A673 (cell line): ENCODE results near the gene MAP3K6. TPM values are rescaled to one million over a fixed set of nuclear protein-coding genes. Genes with fewer than 3 reads are reported as not detected.

ENCODE experiments used
- BruUV-seq: library from RNA; stranded (reverse); fragments of 400-500 nt; replicated peaks from 2 replicates; lab custom pipeline; 2021; lab: Mats Ljungman, UMichigan
- CTCF ChIA-PET: fragments of 300-600 bp; sonication (Branson Sonifier 250); formaldehyde crosslinking; loops from one replicate; lab custom pipeline; 2022; ENCODE audit warnings: antibody characterized with exemption; lab: Charles Lee
- POLR2A ChIA-PET: fragments of 300-600 bp; sonication (Branson Sonifier 250); formaldehyde crosslinking; loops from one replicate; lab custom pipeline; 2022; ENCODE audit warnings: antibody characterized with exemption; ENCODE audit not compliant: low non-redundant PET; lab: Charles Lee
- DNase-seq: peaks from one replicate; pipeline ENCODE4 v3.0.0-alpha.2; 2015; ENCODE audit warnings: low spot score
- H3K27ac ChIP-seq: fragments of 200-600 bp; sonication (generic); 2 replicates; pipeline ENCODE4 v1.5.1; 2016; ENCODE audit warnings: mixed run types, low read depth, mild to moderate bottlenecking, mixed read lengths, antibody characterized with exemption, low read length; ENCODE audit not compliant: poor library complexity, severe bottlenecking
- H3K27me3 ChIP-seq: fragments of 200-600 bp; sonication (generic); replicated peaks from 2 replicates; pipeline ENCODE4 v1.6.1; 2017; ENCODE audit warnings: mixed run types, low read depth, mild to moderate bottlenecking, mixed read lengths, antibody characterized with exemption, low read length; ENCODE audit not compliant: insufficient read depth, poor library complexity
- H3K36me3 ChIP-seq: fragments of 200-600 bp; sonication (generic); 2 replicates; pipeline ENCODE4 v1.6.1; 2016; ENCODE audit warnings: mixed run types, mild to moderate bottlenecking, mixed read lengths, antibody characterized with exemption, low read length; ENCODE audit not compliant: insufficient read depth, poor library complexity, severe bottlenecking
- H3K4me1 ChIP-seq: fragments of 200-600 bp; sonication (generic); 2 replicates; pipeline ENCODE4 v1.6.1; 2017; ENCODE audit warnings: mixed run types, mild to moderate bottlenecking, mixed read lengths, antibody characterized with exemption, low read length; ENCODE audit not compliant: insufficient read depth, poor library complexity, severe bottlenecking
- H3K4me3 ChIP-seq: fragments of 200-600 bp; sonication (generic); 2 replicates; pipeline ENCODE4 v1.5.1; 2016; ENCODE audit warnings: low read depth, mixed run types, mild to moderate bottlenecking, mixed read lengths, low read length; ENCODE audit not compliant: poor library complexity, severe bottlenecking
- H3K9me3 ChIP-seq: fragments of 200-600 bp; sonication (generic); 2 replicates; pipeline ENCODE4 v1.6.1; 2016; ENCODE audit warnings: mixed run types, low read depth, mild to moderate bottlenecking, mixed read lengths, antibody characterized with exemption, low read length; ENCODE audit not compliant: poor library complexity, severe bottlenecking
- CTCF ChIP-seq: fragments of 300-800, 200-600 bp; sonication (generic); conservative IDR thresholded peaks from 2 replicates; pipeline ENCODE4 v1.5.1; 2017; ENCODE audit warnings: low read depth, mild to moderate bottlenecking, antibody characterized with exemption, low read length, moderate library complexity, mixed read lengths
- EZH2 ChIP-seq: fragments of 200-600 bp; sonication (generic); IDR thresholded peaks from 2 replicates; pipeline ENCODE4 v1.6.1; 2017; ENCODE audit warnings: borderline replicate concordance, low read depth, mild to moderate bottlenecking, mixed read lengths, antibody characterized with exemption, low read length; ENCODE audit not compliant: poor library complexity, severe bottlenecking
- intact Hi-C: fragments of 100-400 bp; cut with micrococcal nuclease; formaldehyde crosslinking; loops from one replicate; pipeline ENCODE4 v1.10.0; 2022; ENCODE audit not compliant: unreplicated experiment
- total RNA-seq: library from RNA; stranded (reverse); gene quantifications from 2 replicates; pipeline ENCODE4 v1.2.3, GENCODE V29; 2021

MAP3K6 gene
- total RNA-seq, 1 experiment from 2014 or later, result 2.4 TPM

- Histone ChIP-seq H3K4me1 (no peaks in the 10 kb centered on the region), H3K27ac (no peak overlapping the region), H3K36me3 (peaks cover 38% of the 10 kb centered on the region), H3K4me3 (no peak overlapping the region), H3K9me3 (no peaks in the 10 kb centered on the region), H3K27me3 (no peaks in the 10 kb centered on the region)
- intact Hi-C loops, result no loop called here
- TF ChIP-seq CTCF (no peak), EZH2 (no peak)
- ChIA-PET CTCF (interaction anchor here (0.6 kb wide), 1 partner anchor 35 kb away, joined by 3 read pairs; no protein-coding TSS in a partner anchor), POLR2A (no interaction called here)
- BruUV-seq, result TSS peak; percentile 21
- no peak for DNase-seq
These were observed 31.0 kb downstream of the MAP3K6 start for GRCh38 chr1:27335506-27336422.

- TF ChIP-seq EZH2, result no peak
- no peak for TF ChIP-seq CTCF
- Histone ChIP-seq H3K27me3 (no peaks in the 10 kb centered on the region), H3K4me3 (no peak overlapping the region), H3K4me1 (no peaks in the 10 kb centered on the region), H3K9me3 (no peaks in the 10 kb centered on the region), H3K27ac (no peak overlapping the region), H3K36me3 (peaks cover 41% of the 10 kb centered on the region)
- BruUV-seq, result no TSS peak
- ChIA-PET POLR2A (no interaction called here), CTCF (interaction anchor here (0.6 to 0.9 kb wide), 2 partner anchors 22 to 270 kb away, joined by 3 read pairs; partner anchors contain the start of gene AHDC1)
- DNase-seq, result no peak
- intact Hi-C loops, result no loop called here
These were observed 33.0 kb downstream of the MAP3K6 start for GRCh38 chr1:27333717-27334279.

GRCh38 chr1:27332536-27333281 is 34.1 kb downstream of the MAP3K6 start:
- no peaks in the 10 kb centered on the region for H3K9me3 ChIP-seq
- TF ChIP-seq EZH2 (no peak), CTCF (peak; percentile 90)
- no TSS peak for BruUV-seq
- no peak overlapping the region for H3K4me3 ChIP-seq
- H3K27ac ChIP-seq, result no peak overlapping the region
- CTCF ChIA-PET, result interaction anchor here (0.5 to 1.2 kb wide), 5 partner anchors 12 to 274 kb away, joined by 3 to 8 read pairs (median 3); no protein-coding TSS in a partner anchor
- peak; percentile 45 for DNase-seq
- no peaks in the 10 kb centered on the region for H3K27me3 ChIP-seq
- H3K4me1 ChIP-seq, result no peaks in the 10 kb centered on the region
- peaks cover 41% of the 10 kb centered on the region for H3K36me3 ChIP-seq
- intact Hi-C loops, result no loop called here
- POLR2A ChIA-PET, result no interaction called here
